HepG2 (cell line): ENCODE results near the gene FBXO41. TPM values are rescaled to one million over a fixed set of nuclear protein-coding genes. Genes with fewer than 3 reads are reported as not detected.

ENCODE experiments used
- AGO1 ChIP-seq: fragments of 200-400 bp; formaldehyde crosslinking; IDR thresholded peaks from 2 replicates; pipeline ENCODE4 v1.6.1; 2017; ENCODE audit warnings: mild to moderate bottlenecking, low read depth, low read length, moderate library complexity; ENCODE audit not compliant: poor library complexity, severe bottlenecking
- CBX2 ChIP-seq, 2 experiments: fragments of 200-600 bp in 1 of 2; sonication (generic); formaldehyde crosslinking in 1 of 2; IDR thresholded peaks; 2 replicates each; pipeline versions ENCODE4 v1.7.0 to v1.8.1; 2018 to 2022; ENCODE audit warnings: low read depth in 2 of 2, low read length in 1 of 2, mild to moderate bottlenecking in 1 of 2, missing genetic modification reagents in 1 of 2
- CEBPZ ChIP-seq: IDR thresholded peaks from 2 replicates; pipeline ENCODE4 v1.6.1; 2012; ENCODE audit warnings: low read length, improper control_type of control experiment
- CHD2 ChIP-seq: IDR thresholded peaks from 2 replicates; pipeline ENCODE4 v1.6.1; 2011; ENCODE audit warnings: low read depth, low read length, improper control_type of control experiment
- GATA4 ChIP-seq: sonication (generic); IDR thresholded peaks from 2 replicates; pipeline ENCODE4 v1.6.1; 2016; ENCODE audit warnings: antibody characterized with exemption, low read depth, borderline replicate concordance
- GPN1 ChIP-seq: sonication (generic); formaldehyde crosslinking; IDR thresholded peaks from 2 replicates; pipeline ENCODE4 v1.5.1; 2020; ENCODE audit warnings: missing genetic modification reagents, borderline replicate concordance
- GRHL1 ChIP-seq: sonication (generic); formaldehyde crosslinking; conservative IDR thresholded peaks from 2 replicates; pipeline ENCODE4 v1.8.0; 2022; ENCODE audit warnings: missing genetic modification reagents
- HOXA7 ChIP-seq: sonication (generic); formaldehyde crosslinking; IDR thresholded peaks from 2 replicates; pipeline ENCODE4 v1.8.1; 2022; ENCODE audit warnings: mild to moderate bottlenecking, missing genetic modification reagents, moderate library complexity
- KDM5A ChIP-seq: fragments of 200-600 bp; sonication (generic); IDR thresholded peaks from 2 replicates; pipeline ENCODE4 v1.7.0; 2018; ENCODE audit warnings: antibody characterized with exemption, mild to moderate bottlenecking, low read length, borderline replicate concordance
- MTF1 ChIP-seq: sonication (generic); formaldehyde crosslinking; IDR thresholded peaks from 2 replicates; pipeline ENCODE4 v1.5.0; 2020; ENCODE audit warnings: missing genetic modification reagents
- PAWR ChIP-seq: sonication (generic); formaldehyde crosslinking; IDR thresholded peaks from 2 replicates; pipeline ENCODE4 v1.4.0; 2020; ENCODE audit warnings: missing genetic modification reagents, mild to moderate bottlenecking, borderline replicate concordance
- POLR2A ChIP-seq, 2 experiments: IDR thresholded peaks; 2 replicates each; pipeline ENCODE4 v1.6.1; 2011; ENCODE audit warnings: low read depth in 2 of 2, low read length in 2 of 2, mild to moderate bottlenecking in 1 of 2, moderate library complexity in 1 of 2; ENCODE audit not compliant: insufficient read depth in 1 of 2
- TCF12 ChIP-seq, 2 experiments: fragments of 450-650 bp in 1 of 2; sonication (generic) in 1 of 2; formaldehyde crosslinking in 1 of 2; IDR thresholded peaks; 2 replicates each; pipeline versions ENCODE4 v1.6.1 to v1.8.0; 2017 to 2022; ENCODE audit warnings: antibody characterized with exemption in 1 of 2, mild to moderate bottlenecking in 1 of 2, missing genetic modification reagents in 1 of 2, moderate library complexity in 1 of 2
- THAP8 ChIP-seq: sonication (generic); formaldehyde crosslinking; IDR thresholded peaks from 2 replicates; pipeline ENCODE4 v1.5.1; 2020; ENCODE audit warnings: missing genetic modification reagents, mild to moderate bottlenecking, borderline replicate concordance
- ZNF138 ChIP-seq: sonication (generic); formaldehyde crosslinking; IDR thresholded peaks from 2 replicates; pipeline ENCODE4 v1.5.0; 2020; ENCODE audit warnings: mild to moderate bottlenecking, low read depth, missing genetic modification reagents
- ZNF224 ChIP-seq: sonication (generic); formaldehyde crosslinking; IDR thresholded peaks from 2 replicates; pipeline ENCODE4 v1.5.0; 2020; ENCODE audit warnings: mild to moderate bottlenecking, missing genetic modification reagents
- ZNF253 ChIP-seq: sonication (generic); formaldehyde crosslinking; IDR thresholded peaks from 2 replicates; pipeline ENCODE4 v1.8.0; 2022; ENCODE audit warnings: mild to moderate bottlenecking, missing genetic modification reagents, borderline replicate concordance
- ZNF362 ChIP-seq: sonication (generic); formaldehyde crosslinking; IDR thresholded peaks from 2 replicates; pipeline ENCODE4 v1.4.0; 2020; ENCODE audit warnings: missing genetic modification reagents, mild to moderate bottlenecking, borderline replicate concordance
- ZNF501 ChIP-seq: sonication (generic); formaldehyde crosslinking; IDR thresholded peaks from 2 replicates; pipeline ENCODE4 v1.5.1; 2020; ENCODE audit warnings: mild to moderate bottlenecking, moderate library complexity, missing genetic modification reagents
- ZNF510 ChIP-seq: sonication (generic); formaldehyde crosslinking; IDR thresholded peaks from 2 replicates; pipeline ENCODE4 v1.4.0; 2020; ENCODE audit warnings: low read depth, mild to moderate bottlenecking, missing genetic modification reagents
- ZNF572 ChIP-seq: sonication (generic); formaldehyde crosslinking; IDR thresholded peaks from 2 replicates; pipeline ENCODE4 v1.5.1; 2020; ENCODE audit warnings: mild to moderate bottlenecking, missing genetic modification reagents
- polyA plus RNA-seq, 8 experiments: library from polyadenylated mRNA; depleted of rRNA in 3 of 8; stranded (reverse) in 7 of 8; unstranded in 1 of 8; fragments of >200 nt; fragmentation: Illumina TruSeq in 4 of 8; extraction: Trizol in 4 of 8; gene quantifications; 2 replicates each; pipeline versions ENCODE4 v1.2.1 to v1.2.3, GENCODE V29; 2011 to 2016; ENCODE audit warnings: low read depth in 4 of 8, missing spikeins in 1 of 8, mixed read lengths in 1 of 8; ENCODE audit not compliant: insufficient read depth in 1 of 8
- total RNA-seq, 5 experiments: library from RNA; depleted of rRNA; stranded (reverse); fragments of >200 nt; fragmentation: Illumina TruSeq; extraction: Trizol; gene quantifications; 2 replicates each; pipeline ENCODE4 v1.2.3, GENCODE V29; 2016; ENCODE audit warnings: low read depth in 1 of 5

The FBXO41 gene
- total and polyA plus RNA-seq, 2 of the 13 experiments (the other 11 are each of a cell fraction or from before 2014, with no cell fraction given), result 4.2 to 10.3 TPM

GRCh38 chr2:73233154-73233931, 50.9 kb downstream of the FBXO41 start, which contains the start of gene PRADC1 (continued):
- TF ChIP-seq AGO1 (peak; percentile 85), MTF1 (CRISPR knock-in tag) (no peak), CHD2 (peak; percentile 72; the same call in 1 of the 2 replicates), GPN1 (no peak), ZNF362 (CRISPR knock-in tag) (0 out of 2 replicates have a peak, but pooled peaks have one; percentile 6), CEBPZ (peak; percentile 75), ZNF253 (peak; percentile 85; the same call in 1 of the 2 replicates), GATA4 (no peak), HOXA7 (no peak), ZNF138 (CRISPR knock-in tag) (no peak; the same call in 1 of the 2 replicates), POLR2A (IDR thresholded peaks at IDR 0.05; ENCODE audit: insufficient read depth in 1 of 2, low read depth in 2 of 2, low read length in 2 of 2) (peak; percentile 23 to 80; a peak in 2 of 4 replicates), TCF12 (IDR thresholded peaks at IDR 0.05) (no peak), TCF12 (CRISPR knock-in tag; IDR thresholded peaks at IDR 0.05) (no peak), ZNF224 (peak; percentile 89; the same call in 1 of the 2 replicates), GRHL1 (no peak), PAWR (CRISPR knock-in tag) (no peak), THAP8 (CRISPR knock-in tag) (no peak; the same call in 1 of the 2 replicates), ZNF510 (CRISPR knock-in tag) (no peak; the same call in 1 of the 2 replicates), KDM5A (no peak), ZNF572 (no peak), ZNF501 (CRISPR knock-in tag) (peak; percentile 71), CBX2 (IDR thresholded peaks at IDR 0.05; ENCODE audit: low read depth, low read length) (no peak; the same call in 1 of the 2 replicates), CBX2 (CRISPR knock-in tag; IDR thresholded peaks at IDR 0.05; ENCODE audit: low read depth) (no peak)
